RWPE2 (cell line): ENCODE measurements around the gene MALT1.

Experiments used
- ATAC-seq: fragments of 200-7000 bp; cut with Tn5 transposase; 3 replicates; pipeline ENCODE4 v1.9.1; 2021; ENCODE audit warnings: low read depth
- DNase-seq: peaks from one replicate; pipeline ENCODE4 v3.0.0-alpha.2; 2020; ENCODE audit warnings: low spot score
- H3K27ac ChIP-seq: fragments of 450-650 bp; 2 replicates; pipeline ENCODE4 v1.5.1; 2017; ENCODE audit warnings: mild to moderate bottlenecking; ENCODE audit not compliant: poor library complexity, severe bottlenecking
- H3K27me3 ChIP-seq: fragments of 250-450 bp; sonication (Bioruptor Pico); 2 replicates; pipeline ENCODE4 v1.5.1; 2021; ENCODE audit warnings: mild to moderate bottlenecking, moderate library complexity; ENCODE audit not compliant: insufficient read depth, poor library complexity, severe bottlenecking
- H3K36me3 ChIP-seq: fragments of 250-450 bp; sonication (Bioruptor Pico); 2 replicates; pipeline ENCODE4 v1.5.1; 2020; ENCODE audit warnings: low read depth, mild to moderate bottlenecking, moderate library complexity
- H3K4me1 ChIP-seq: fragments of 250-450 bp; sonication (Bioruptor Pico); 2 replicates; pipeline ENCODE4 v1.5.1; 2021; ENCODE audit warnings: mild to moderate bottlenecking, moderate library complexity; ENCODE audit not compliant: insufficient read depth, poor library complexity, severe bottlenecking
- H3K4me3 ChIP-seq: fragments of 250-450 bp; sonication (Bioruptor Pico); 2 replicates; pipeline ENCODE4 v1.5.1; 2021; ENCODE audit warnings: mild to moderate bottlenecking, moderate library complexity; ENCODE audit not compliant: severe bottlenecking
- H3K9me3 ChIP-seq: fragments of 250-450 bp; sonication (Bioruptor Pico); 2 replicates; pipeline ENCODE4 v1.5.1; 2021; ENCODE audit warnings: mild to moderate bottlenecking, moderate library complexity; ENCODE audit not compliant: severe bottlenecking
- TF ChIP-seq, protein P1 (sequence below): fragments of 450-650 bp; IDR thresholded peaks from one replicate; pipeline ENCODE4 v1.5.1; 2017; ENCODE audit warnings: mild to moderate bottlenecking, moderate library complexity; ENCODE audit not compliant: poor library complexity, severe bottlenecking

The MALT1 gene

GRCh38 chr18:58632552-58632951 is 38.7 kb upstream of the MALT1 start:
- no peaks in the 10 kb centered on the region for H3K36me3 ChIP-seq
- H3K9me3 ChIP-seq = no peaks in the 10 kb centered on the region
- ATAC-seq (no peak), DNase-seq (no peak)
- H3K4me1 ChIP-seq = peaks cover 8% of the 10 kb centered on the region
- no peak overlapping the region for H3K27ac ChIP-seq
- TF ChIP-seq, protein P1, sequence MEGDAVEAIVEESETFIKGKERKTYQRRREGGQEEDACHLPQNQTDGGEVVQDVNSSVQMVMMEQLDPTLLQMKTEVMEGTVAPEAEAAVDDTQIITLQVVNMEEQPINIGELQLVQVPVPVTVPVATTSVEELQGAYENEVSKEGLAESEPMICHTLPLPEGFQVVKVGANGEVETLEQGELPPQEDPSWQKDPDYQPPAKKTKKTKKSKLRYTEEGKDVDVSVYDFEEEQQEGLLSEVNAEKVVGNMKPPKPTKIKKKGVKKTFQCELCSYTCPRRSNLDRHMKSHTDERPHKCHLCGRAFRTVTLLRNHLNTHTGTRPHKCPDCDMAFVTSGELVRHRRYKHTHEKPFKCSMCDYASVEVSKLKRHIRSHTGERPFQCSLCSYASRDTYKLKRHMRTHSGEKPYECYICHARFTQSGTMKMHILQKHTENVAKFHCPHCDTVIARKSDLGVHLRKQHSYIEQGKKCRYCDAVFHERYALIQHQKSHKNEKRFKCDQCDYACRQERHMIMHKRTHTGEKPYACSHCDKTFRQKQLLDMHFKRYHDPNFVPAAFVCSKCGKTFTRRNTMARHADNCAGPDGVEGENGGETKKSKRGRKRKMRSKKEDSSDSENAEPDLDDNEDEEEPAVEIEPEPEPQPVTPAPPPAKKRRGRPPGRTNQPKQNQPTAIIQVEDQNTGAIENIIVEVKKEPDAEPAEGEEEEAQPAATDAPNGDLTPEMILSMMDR = no peak
- no peaks in the 10 kb centered on the region for H3K27me3 ChIP-seq
- no peak overlapping the region for H3K4me3 ChIP-seq

- ATAC-seq = no peak
- Histone ChIP-seq H3K27me3 (no peaks in the 10 kb centered on the region), H3K4me1 (peaks cover 8% of the 10 kb centered on the region), H3K4me3 (no peak overlapping the region), H3K9me3 (no peaks in the 10 kb centered on the region), H3K27ac (no peak overlapping the region), H3K36me3 (no peaks in the 10 kb centered on the region)
- no peak for DNase-seq
- TF ChIP-seq, protein P1 = no peak
Observed at GRCh38 chr18:58633874-58634273, 37.4 kb upstream of the MALT1 start.

- Histone ChIP-seq H3K27me3 (no peaks in the 10 kb centered on the region), H3K9me3 (no peaks in the 10 kb centered on the region), H3K36me3 (no peaks in the 10 kb centered on the region), H3K4me1 (peaks cover 22% of the 10 kb centered on the region), H3K27ac (no peak overlapping the region), H3K4me3 (no peak overlapping the region)
- ATAC-seq = peak; percentile 31; the same call in 2 of the 3 replicates
- TF ChIP-seq, protein P1 = no peak
- no peak for DNase-seq
Observed at GRCh38 chr18:58635891-58636290, 35.4 kb upstream of the MALT1 start.

DNA sequence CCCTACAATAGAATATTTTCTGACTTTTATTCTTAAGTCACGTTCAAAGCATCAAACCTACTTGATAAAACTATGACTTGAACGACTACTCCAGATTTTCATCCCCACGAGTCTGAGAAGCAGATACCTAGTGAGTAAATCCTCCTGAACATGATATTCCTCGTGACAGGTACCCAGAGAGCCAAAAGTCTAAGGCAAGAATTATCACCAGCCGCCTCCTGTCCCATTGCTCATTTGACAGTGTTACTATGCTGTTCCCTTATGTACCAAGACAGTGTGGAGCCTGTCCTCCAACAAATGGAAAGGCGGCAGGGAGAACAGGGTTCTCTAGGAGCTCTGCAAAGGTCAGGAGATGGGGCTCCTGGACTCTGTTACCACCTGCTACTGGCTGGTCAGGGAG is 34.1 kb upstream of the MALT1 start:
- no peak overlapping the region for H3K27ac ChIP-seq
- H3K9me3 ChIP-seq = no peaks in the 10 kb centered on the region
- DNase-seq (no peak), ATAC-seq (no peak)
- peaks cover 25% of the 10 kb centered on the region for H3K4me1 ChIP-seq
- no peaks in the 10 kb centered on the region for H3K36me3 ChIP-seq
- H3K4me3 ChIP-seq = no peak overlapping the region
- H3K27me3 ChIP-seq = no peaks in the 10 kb centered on the region
- TF ChIP-seq, protein P1 = no peak

DNA sequence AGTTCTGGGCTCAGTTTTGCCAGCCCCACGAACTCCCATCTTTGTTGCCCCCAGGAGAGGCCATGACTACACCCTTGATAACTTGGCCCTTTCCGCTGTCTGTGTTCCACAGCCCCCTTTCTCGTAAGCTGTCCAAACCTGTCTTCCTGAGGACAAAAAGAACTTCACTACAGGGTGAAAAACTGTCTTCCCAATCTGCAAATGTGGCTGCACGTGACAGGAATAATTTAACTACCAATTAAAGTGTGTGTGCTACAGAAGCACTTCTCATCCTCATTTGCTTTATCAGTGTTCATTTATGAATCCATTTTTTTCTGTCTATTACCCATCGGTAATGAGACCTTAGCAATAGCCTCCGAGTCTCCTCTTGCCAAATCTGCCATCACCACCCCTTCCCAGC is 33.3 kb upstream of the MALT1 start:
- H3K4me1 ChIP-seq = peaks cover 25% of the 10 kb centered on the region
- H3K27ac ChIP-seq = no peak overlapping the region
- no peaks in the 10 kb centered on the region for H3K36me3 ChIP-seq
- DNase-seq = no peak
- H3K4me3 ChIP-seq = no peak overlapping the region
- H3K27me3 ChIP-seq = no peaks in the 10 kb centered on the region
- TF ChIP-seq, protein P1 = no peak
- no peaks in the 10 kb centered on the region for H3K9me3 ChIP-seq
- no peak for ATAC-seq
